Sigmoid colon (tissue), 7 donors: ENCODE measurements around the gene LTBP1. TPM values are rescaled to one million over a fixed set of nuclear protein-coding genes. Genes with fewer than 3 reads are reported as not detected.

Experiments used
- DNase-seq: peaks from one replicate; pipeline ENCODE4 v3.0.0-alpha.2; 2019
- H3K27ac ChIP-seq, 4 donors: fragments of 200-600 bp; sonication (generic); one replicate each; pipeline ENCODE4 v1.5.1; 2016 to 2019; ENCODE audit warnings: mild to moderate bottlenecking in 1 of 4
- H3K27me3 ChIP-seq, 3 donors: fragments of 200-600 bp; sonication (generic); one replicate each; pipeline ENCODE4 v1.5.1; 2019; ENCODE audit warnings: mild to moderate bottlenecking in 1 of 3
- H3K36me3 ChIP-seq, 4 donors: fragments of 200-600 bp; sonication (generic); one replicate each; pipeline ENCODE4 v1.5.1; 2016 to 2019
- H3K4me1 ChIP-seq, 4 donors: fragments of 200-600 bp; sonication (generic); one replicate each; pipeline ENCODE4 v1.5.1; 2017 to 2019
- H3K4me3 ChIP-seq, 4 donors: fragments of 200-600 bp; sonication (generic); one replicate each; pipeline ENCODE4 v1.5.1; 2017 to 2019; ENCODE audit warnings: mild to moderate bottlenecking in 2 of 4, moderate library complexity in 1 of 4
- H3K9me3 ChIP-seq, 4 donors: fragments of 200-600 bp in 3 of 4; sonication (generic) in 3 of 4; one replicate each; pipeline versions ENCODE4 v1.5.1 to v1.6.1; 2013 to 2019
- EP300 ChIP-seq, 4 donors: sonication (generic); formaldehyde crosslinking; IDR thresholded peaks; one replicate each; pipeline ENCODE4 v1.6.1; 2017; ENCODE audit warnings: antibody characterized with exemption in 4 of 4
- POLR2A ChIP-seq, 2 donors: fragments of 450-650 bp; IDR thresholded peaks; one replicate each; pipeline ENCODE4 v1.6.1; 2016; ENCODE audit warnings: antibody characterized with exemption in 2 of 2, mild to moderate bottlenecking in 2 of 2, moderate library complexity in 2 of 2
- POLR2AphosphoS5 ChIP-seq, 4 donors: sonication (generic); formaldehyde crosslinking; IDR thresholded peaks; one replicate each; pipeline ENCODE4 v1.6.1; 2017; ENCODE audit warnings: antibody characterized with exemption in 4 of 4
- WGBS, 2 donors: extraction: QIAGEN DNeasy Blood & Tissue Kit; methylation state at CpG; one replicate each; pipeline ENCODE4 v1.1.7; 2013; 5-methylcytosine and 5-hydroxymethylcytosine counted together
- intact Hi-C: fragments of 100-400 bp; cut with DNase I; formaldehyde crosslinking; loops from one replicate; pipeline ENCODE4 v1.15.1; 2023
- polyA plus RNA-seq, 3 donors: library from polyadenylated mRNA; stranded (reverse); fragments of 200-250 nt; gene quantifications; one replicate each; pipeline ENCODE4 v1.2.3, GENCODE V29; 2013
- total RNA-seq, 4 donors: library from RNA; depleted of rRNA; stranded (reverse); fragments of >200 nt; gene quantifications; one replicate each; pipeline ENCODE4 v1.1.0, GENCODE V29; 2016
- TF ChIP-seq, protein P1 (sequence below), 4 experiments: fragments of 450-650 bp in 3 of 4; fragments of 200-600 bp in 1 of 4; IDR thresholded peaks; one replicate each; pipeline ENCODE4 v1.5.1; 2016 to 2019; ENCODE audit warnings: antibody characterized with exemption in 4 of 4, mild to moderate bottlenecking in 3 of 4, moderate library complexity in 2 of 4
- donor health status: healthy with polysubstance abuse.
- donor health status: Bipolar disorder and iron deficiency.
- donor health status: healthy.

Gene LTBP1
- total and polyA plus RNA-seq, 7 donors = 3.0 to 102 (median 34.2) TPM

DNA sequence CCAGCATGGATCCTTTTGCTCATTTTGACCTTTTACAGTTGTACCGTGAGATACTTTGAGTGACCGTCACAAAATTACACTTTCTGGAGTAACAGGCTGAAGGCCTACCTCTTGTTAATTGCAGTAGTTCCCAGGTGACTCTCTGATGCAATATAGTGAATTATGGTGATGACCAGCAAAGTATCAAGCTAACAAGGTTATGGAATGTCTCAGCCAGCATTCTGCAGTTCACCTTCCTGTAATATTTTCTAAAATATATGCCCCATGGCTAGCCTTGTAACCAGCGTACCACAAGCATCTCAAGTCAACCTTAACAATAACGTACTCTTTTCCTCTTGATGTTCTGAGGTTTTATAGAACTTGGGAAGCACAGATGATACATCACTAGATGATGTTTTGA, 234.7 kb downstream of the LTBP1 start:
- intact Hi-C loops = no loop called here
- peak overlapping the region in 1 of 4 donors; percentile 1 for H3K27ac ChIP-seq

DNA sequence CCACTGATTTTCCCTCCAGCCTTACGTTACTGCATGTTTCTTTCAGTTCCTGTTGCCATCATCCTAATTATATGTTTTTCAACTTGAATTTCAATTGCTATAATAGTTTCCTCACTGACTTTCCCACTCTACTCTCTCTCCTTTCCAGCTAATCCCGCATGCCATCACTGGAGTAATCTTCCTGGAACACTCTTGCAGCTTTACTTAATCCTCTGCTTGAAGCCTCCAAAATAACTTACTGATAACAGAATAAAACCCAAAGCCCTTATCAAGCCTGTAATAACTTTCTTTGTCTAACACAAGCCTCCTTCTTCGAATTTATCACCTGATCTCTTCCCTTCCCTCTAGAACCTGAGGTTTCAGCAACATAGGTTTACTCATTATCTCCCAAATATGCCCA, 237.3 kb downstream of the LTBP1 start:
- no peaks in the 10 kb centered on the region for H3K9me3 ChIP-seq
- 69 to 73% methylated on average over 3 of the region's 3 CpGs for WGBS, 2 donors
- no peak overlapping the region for H3K4me3 ChIP-seq
- DNase-seq = no peak
- H3K36me3 ChIP-seq = peaks cover 0 to 7% (median 4%) of the 10 kb centered on the region in 4 donors
- intact Hi-C loops = no loop called here
- H3K27me3 ChIP-seq = no peaks in the 10 kb centered on the region
- H3K27ac ChIP-seq = no peak overlapping the region
- TF ChIP-seq POLR2A (IDR thresholded peaks at IDR 0.05) (no peak), POLR2AphosphoS5 (IDR thresholded peaks at IDR 0.05) (no peak), EP300 (IDR thresholded peaks at IDR 0.05) (no peak)
- TF ChIP-seq, protein P1, sequence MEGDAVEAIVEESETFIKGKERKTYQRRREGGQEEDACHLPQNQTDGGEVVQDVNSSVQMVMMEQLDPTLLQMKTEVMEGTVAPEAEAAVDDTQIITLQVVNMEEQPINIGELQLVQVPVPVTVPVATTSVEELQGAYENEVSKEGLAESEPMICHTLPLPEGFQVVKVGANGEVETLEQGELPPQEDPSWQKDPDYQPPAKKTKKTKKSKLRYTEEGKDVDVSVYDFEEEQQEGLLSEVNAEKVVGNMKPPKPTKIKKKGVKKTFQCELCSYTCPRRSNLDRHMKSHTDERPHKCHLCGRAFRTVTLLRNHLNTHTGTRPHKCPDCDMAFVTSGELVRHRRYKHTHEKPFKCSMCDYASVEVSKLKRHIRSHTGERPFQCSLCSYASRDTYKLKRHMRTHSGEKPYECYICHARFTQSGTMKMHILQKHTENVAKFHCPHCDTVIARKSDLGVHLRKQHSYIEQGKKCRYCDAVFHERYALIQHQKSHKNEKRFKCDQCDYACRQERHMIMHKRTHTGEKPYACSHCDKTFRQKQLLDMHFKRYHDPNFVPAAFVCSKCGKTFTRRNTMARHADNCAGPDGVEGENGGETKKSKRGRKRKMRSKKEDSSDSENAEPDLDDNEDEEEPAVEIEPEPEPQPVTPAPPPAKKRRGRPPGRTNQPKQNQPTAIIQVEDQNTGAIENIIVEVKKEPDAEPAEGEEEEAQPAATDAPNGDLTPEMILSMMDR (IDR thresholded peaks at IDR 0.05) = no peak
- peaks cover 0 to 4% (median 0%) of the 10 kb centered on the region in 4 donors for H3K4me1 ChIP-seq

More for the DNA sequence above, 234.7 kb downstream of the LTBP1 start:
- H3K27me3 ChIP-seq = no peaks in the 10 kb centered on the region
- H3K36me3 ChIP-seq = no peaks in the 10 kb centered on the region
- no peak overlapping the region for H3K4me3 ChIP-seq
- TF ChIP-seq, protein P1 (IDR thresholded peaks at IDR 0.05) = no peak
- TF ChIP-seq POLR2A (IDR thresholded peaks at IDR 0.05) (no peak), EP300 (IDR thresholded peaks at IDR 0.05) (no peak), POLR2AphosphoS5 (IDR thresholded peaks at IDR 0.05) (no peak)
- 72 to 84% methylated on average over 4 of the region's 4 CpGs for WGBS, 2 donors
- no peaks in the 10 kb centered on the region for H3K9me3 ChIP-seq
- H3K4me1 ChIP-seq = peaks cover 0 to 4% (median 0%) of the 10 kb centered on the region in 4 donors
- DNase-seq = no peak

DNA sequence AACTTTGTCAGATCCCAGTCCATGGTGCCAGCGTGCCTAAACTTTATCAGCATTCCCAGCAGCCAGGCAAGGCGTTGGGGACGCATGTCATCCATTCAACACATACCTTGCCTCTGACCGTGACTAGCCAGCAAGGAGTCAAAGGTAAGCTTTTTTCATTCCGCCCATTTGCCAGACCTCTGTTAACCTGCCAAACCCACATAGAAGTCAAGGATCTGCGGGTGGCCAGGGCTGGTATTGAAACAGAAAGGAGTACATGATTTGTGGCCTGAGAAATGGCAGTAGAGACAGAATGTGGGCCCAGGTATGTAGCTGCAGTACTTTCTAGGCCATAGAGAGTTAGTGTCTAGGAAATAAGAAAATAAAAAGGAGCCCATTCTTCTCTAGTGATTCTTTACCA, 240.2 kb downstream of the LTBP1 start:
- no peaks in the 10 kb centered on the region for H3K9me3 ChIP-seq
- 79 to 89% methylated on average over 6 of the region's 6 CpGs for WGBS, 2 donors
- peaks cover 0 to 7% (median 3%) of the 10 kb centered on the region in 4 donors for H3K4me1 ChIP-seq
- H3K27me3 ChIP-seq = no peaks in the 10 kb centered on the region
- H3K36me3 ChIP-seq = peaks cover 0 to 18% (median 4%) of the 10 kb centered on the region in 4 donors
- intact Hi-C loops = no loop called here
- no peak for DNase-seq
- TF ChIP-seq EP300 (IDR thresholded peaks at IDR 0.05) = no peak
- no peak for TF ChIP-seq POLR2A (IDR thresholded peaks at IDR 0.05)
- TF ChIP-seq, protein P1 (IDR thresholded peaks at IDR 0.05) = no peak
- TF ChIP-seq POLR2AphosphoS5 (IDR thresholded peaks at IDR 0.05) = no peak
- H3K4me3 ChIP-seq = no peak overlapping the region
- H3K27ac ChIP-seq = no peak overlapping the region

DNA sequence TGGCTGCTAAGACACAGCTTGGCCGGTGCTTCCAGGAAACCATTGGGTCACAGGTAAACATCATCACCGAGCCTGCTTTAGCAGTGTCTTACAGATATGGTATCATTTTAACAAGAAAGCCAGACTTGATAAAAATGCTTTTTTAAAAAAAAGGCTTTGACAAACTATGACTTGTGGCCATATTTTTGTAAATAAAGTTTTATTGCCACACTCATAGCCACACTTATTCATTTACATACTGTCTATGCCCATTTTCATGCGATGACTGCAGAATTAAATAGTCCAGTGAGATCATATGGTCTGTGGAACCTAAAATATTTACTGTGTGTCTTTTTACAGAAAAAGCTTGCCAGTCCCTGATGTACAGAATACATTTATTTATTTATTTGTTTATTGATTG, 242.0 kb downstream of the LTBP1 start:
- Histone ChIP-seq H3K4me1 (peaks cover 0 to 7% (median 3%) of the 10 kb centered on the region in 4 donors), H3K27me3 (no peaks in the 10 kb centered on the region), H3K27ac (no peak overlapping the region), H3K36me3 (peaks cover 0 to 18% (median 4%) of the 10 kb centered on the region in 4 donors), H3K9me3 (no peaks in the 10 kb centered on the region), H3K4me3 (no peak overlapping the region)
- TF ChIP-seq POLR2A (IDR thresholded peaks at IDR 0.05) (no peak), POLR2AphosphoS5 (IDR thresholded peaks at IDR 0.05) (no peak), EP300 (IDR thresholded peaks at IDR 0.05) (no peak)
- TF ChIP-seq, protein P1 (IDR thresholded peaks at IDR 0.05) = no peak
- WGBS, 2 donors = 96 to 97% methylated on average over 3 of the region's 3 CpGs
- no peak for DNase-seq
- intact Hi-C loops = no loop called here

DNA sequence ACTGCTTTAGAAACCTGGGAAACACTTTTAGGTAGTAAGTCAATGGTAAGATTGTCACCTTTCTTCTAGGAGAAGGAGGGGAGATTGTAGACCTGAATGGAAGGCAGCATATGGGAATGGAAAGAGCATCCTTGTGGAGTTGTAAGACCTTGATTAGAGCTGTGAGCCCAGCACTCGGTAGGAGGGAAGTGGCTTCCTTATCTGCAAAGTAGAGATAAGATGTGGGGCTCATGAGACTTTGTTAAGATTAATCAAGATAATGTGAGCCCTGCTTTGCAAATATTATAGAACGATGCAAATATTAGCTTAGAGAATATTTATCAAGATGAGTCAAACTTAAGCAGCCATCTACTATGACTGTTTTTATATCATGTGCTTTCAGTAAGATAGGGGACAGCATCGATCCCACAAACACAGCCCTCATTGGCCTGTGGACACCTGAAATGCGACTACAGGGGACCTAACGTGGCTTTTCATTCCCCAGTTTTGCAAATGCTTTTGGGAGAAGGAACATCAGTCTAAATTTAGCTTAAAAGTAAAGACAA, 243.7 kb downstream of the LTBP1 start:
- Histone ChIP-seq H3K9me3 (no peaks in the 10 kb centered on the region), H3K4me1 (peaks cover 0 to 7% (median 3%) of the 10 kb centered on the region in 4 donors), H3K36me3 (peaks cover 0 to 18% (median 4%) of the 10 kb centered on the region in 4 donors), H3K4me3 (no peak overlapping the region), H3K27ac (no peak overlapping the region), H3K27me3 (no peaks in the 10 kb centered on the region)
- TF ChIP-seq, protein P1 (IDR thresholded peaks at IDR 0.05) = no peak
- no peak for TF ChIP-seq EP300 (IDR thresholded peaks at IDR 0.05)
- no peak for TF ChIP-seq POLR2A (IDR thresholded peaks at IDR 0.05)
- TF ChIP-seq POLR2AphosphoS5 (IDR thresholded peaks at IDR 0.05) = no peak
- no peak for DNase-seq
- 66 to 74% methylated on average over 5 of the region's 5 CpGs for WGBS, 2 donors
- intact Hi-C loops = no loop called here
